IMR-90 (cell line): ENCODE data around the gene ADAM12. TPM values are rescaled to one million over a fixed set of nuclear protein-coding genes. Genes with fewer than 3 reads are reported as not detected.

Experiments
- ATAC-seq: fragments of 200-7000 bp; cut with Tn5 transposase; 2 replicates; pipeline ENCODE4 v1.9.1; 2020; ENCODE audit warnings: low read depth, mild to moderate bottlenecking, moderate library complexity
- BruUV-seq: library from RNA; stranded (reverse); fragments of 400-500 nt; replicated peaks from 2 replicates; lab custom pipeline; 2021; lab: Mats Ljungman, UMichigan
- CTCF ChIA-PET: fragments of 300-600 bp; formaldehyde crosslinking; extraction: SDS; loops from one replicate; lab custom pipeline; 2021; ENCODE audit warnings: antibody characterized with exemption; lab: Yijun Ruan, JAX
- POLR2A ChIA-PET: fragments of 300-600 bp; sonication (Branson Sonifier 250); formaldehyde crosslinking; loops from one replicate; lab custom pipeline; 2022; ENCODE audit warnings: antibody characterized with exemption; ENCODE audit not compliant: unreplicated experiment; lab: Charles Lee
- DNase-seq: peaks from one replicate; pipeline ENCODE4 v3.0.0; 2013
- H2AFZ ChIP-seq: replicated peaks from 2 replicates; pipeline ENCODE3; 2013; ENCODE audit warnings: low read length, mild to moderate bottlenecking; ENCODE audit not compliant: poor library complexity
- H2AK5ac ChIP-seq: 2 replicates; pipeline ENCODE4 v1.6.1; 2013; ENCODE audit warnings: low read depth, low read length, inconsistent platforms
- H2AK9ac ChIP-seq: replicated peaks from 2 replicates; pipeline ENCODE3; 2013; ENCODE audit warnings: mild to moderate bottlenecking, low read depth, low read length, moderate library complexity; ENCODE audit not compliant: poor library complexity
- H2BK120ac ChIP-seq: 2 replicates; pipeline ENCODE4 v1.6.1; 2013; ENCODE audit warnings: low read depth, low read length, inconsistent platforms
- H2BK15ac ChIP-seq: 3 replicates; pipeline ENCODE4 v1.6.1; 2013; ENCODE audit warnings: low read depth, low read length, inconsistent platforms
- H2BK20ac ChIP-seq: 2 replicates; pipeline ENCODE4 v1.6.1; 2013; ENCODE audit warnings: low read depth, mild to moderate bottlenecking, inconsistent platforms, low read length, moderate library complexity
- H2BK5ac ChIP-seq: 2 replicates; pipeline ENCODE4 v1.6.1; 2013; ENCODE audit warnings: mild to moderate bottlenecking, low read depth, low read length, inconsistent platforms; ENCODE audit not compliant: poor library complexity, severe bottlenecking
- H3K14ac ChIP-seq: replicated peaks from 2 replicates; pipeline ENCODE4 v1.6.1; 2013; ENCODE audit warnings: low read depth, low read length, inconsistent platforms
- H3K18ac ChIP-seq: 2 replicates; pipeline ENCODE4 v1.6.1; 2013; ENCODE audit warnings: low read depth, low read length, control low read depth
- H3K23ac ChIP-seq: 2 replicates; pipeline ENCODE4 v1.6.1; 2013; ENCODE audit warnings: low read depth, low read length, inconsistent platforms
- H3K27ac ChIP-seq: 2 replicates; pipeline ENCODE4 v1.5.1; 2013; ENCODE audit warnings: mild to moderate bottlenecking, control low read depth, low read length; ENCODE audit not compliant: insufficient read depth
- H3K27me3 ChIP-seq: 2 replicates; pipeline ENCODE4 v1.6.1; 2013; ENCODE audit warnings: low read length; ENCODE audit not compliant: control insufficient read depth, insufficient read depth
- H3K36me3 ChIP-seq: 2 replicates; pipeline ENCODE4 v1.6.1; 2013; ENCODE audit warnings: low read length, mixed read lengths; ENCODE audit not compliant: control insufficient read depth, insufficient read depth
- H3K4ac ChIP-seq: 2 replicates; pipeline ENCODE4 v1.6.1; 2013; ENCODE audit warnings: low read depth, low read length, inconsistent platforms
- H3K4me1 ChIP-seq: 2 replicates; pipeline ENCODE4 v1.6.1; 2013; ENCODE audit warnings: low read length, mixed read lengths; ENCODE audit not compliant: control insufficient read depth, insufficient read depth
- H3K4me2 ChIP-seq: 2 replicates; pipeline ENCODE4 v1.6.1; 2013; ENCODE audit warnings: low read depth, mild to moderate bottlenecking, control low read depth, low read length, moderate library complexity
- H3K4me3 ChIP-seq: 2 replicates; pipeline ENCODE4 v1.5.1; 2013; ENCODE audit warnings: low read depth, mild to moderate bottlenecking, control low read depth, low read length, moderate library complexity; ENCODE audit not compliant: insufficient read depth
- H3K56ac ChIP-seq: 2 replicates; pipeline ENCODE4 v1.6.1; 2013; ENCODE audit warnings: low read length, inconsistent platforms; ENCODE audit not compliant: insufficient read depth; ENCODE audit errors: extremely low read depth
- H3K79me1 ChIP-seq, 2 experiments: 2 replicates each; pipeline ENCODE4 v1.6.1; 2013; ENCODE audit warnings: low read length in 2 of 2, inconsistent platforms in 1 of 2, low read depth in 1 of 2
- H3K9ac ChIP-seq: 2 replicates; pipeline ENCODE4 v1.6.1; 2013; ENCODE audit warnings: low read depth, low read length, control low read depth
- H3K9me1 ChIP-seq: 2 replicates; pipeline ENCODE4 v1.6.1; 2013; ENCODE audit warnings: low read length, inconsistent platforms; ENCODE audit not compliant: insufficient read depth
- H3K9me3 ChIP-seq: 2 replicates; pipeline ENCODE4 v1.6.1; 2013; ENCODE audit warnings: low read length; ENCODE audit not compliant: control insufficient read depth, insufficient read depth
- H4K20me1 ChIP-seq: 2 replicates; pipeline ENCODE4 v1.6.1; 2013; ENCODE audit warnings: low read length, inconsistent platforms; ENCODE audit not compliant: insufficient read depth
- H4K5ac ChIP-seq: 2 replicates; pipeline ENCODE4 v1.6.1; 2013; ENCODE audit warnings: mild to moderate bottlenecking, low read depth, low read length, control low read depth
- H4K8ac ChIP-seq, 2 experiments: 2 replicates each; pipeline ENCODE4 v1.6.1; 2013; ENCODE audit warnings: low read depth in 2 of 2, low read length in 2 of 2, control low read depth in 1 of 2, inconsistent platforms in 1 of 2
- H4K91ac ChIP-seq: 2 replicates; pipeline ENCODE4 v1.6.1; 2013; ENCODE audit warnings: low read depth, low read length, inconsistent platforms; ENCODE audit not compliant: insufficient read depth
- SMC3 ChIP-seq: fragments of 150-350 bp; IDR thresholded peaks from 2 replicates; pipeline ENCODE4 v1.6.1; 2016; ENCODE audit warnings: low read depth, mild to moderate bottlenecking, antibody characterized with exemption, low read length, moderate library complexity
- WGBS, 2 experiments: methylation state at CpG; one replicate each; pipeline versions ENCODE4 v1.1.5 to v1.1.7; 2013; ENCODE audit warnings: missing lambda C conversion rate in 2 of 2; ENCODE audit not compliant: insufficient read length in 1 of 2; ENCODE audit errors: extremely low coverage in 2 of 2; 5-methylcytosine and 5-hydroxymethylcytosine counted together
- dilution Hi-C: fragments of 300-500 bp; cut with HindIII; formaldehyde crosslinking; loops from one replicate; pipeline ENCODE4 v1.14.3; 2018; ENCODE audit warnings: low sequenced_read_pairs; ENCODE audit not compliant: unreplicated experiment
- in situ Hi-C: fragments of 300-500 bp; cut with MboI; formaldehyde crosslinking; loops from 3 replicates; pipeline ENCODE4 v1.14.3; 2019; ENCODE audit warnings: low sequenced_read_pairs, inconsistent platforms, mixed read lengths
- intact Hi-C: fragments of 100-400 bp; cut with micrococcal nuclease; formaldehyde crosslinking; loops from 2 replicates; pipeline ENCODE4 v1.10.0; 2022
- polyA plus RNA-seq, 3 experiments: library from polyadenylated mRNA; depleted of rRNA; stranded (reverse); fragments of >200 nt; gene quantifications; 2 replicates each; pipeline ENCODE4 v1.2.3, GENCODE V29; 2012; ENCODE audit warnings: low replicate concordance in 1 of 3
- total RNA-seq: library from RNA; depleted of rRNA; stranded (reverse); fragments of >200 nt; gene quantifications from 2 replicates; pipeline ENCODE4 v1.2.3, GENCODE V29; 2012

Gene ADAM12
- total and polyA plus RNA-seq, 2 of the 4 experiments (the other 2 are of a cell fraction), result 9.6 to 10.2 TPM

GRCh38 chr10:126218778-126219649 lies 169.3 kb downstream of the ADAM12 start:
- Histone ChIP-seq H3K9ac (no peak overlapping the region), H2AK5ac (no peak overlapping the region), H3K27me3 (no peaks in the 10 kb centered on the region), H2BK120ac (no peak overlapping the region), H3K4me3 (no peak overlapping the region), H3K4me1 (no peaks in the 10 kb centered on the region; the same call in 1 of the 2 replicates), H3K4ac (no peak overlapping the region), H3K9me1 (no peaks in the 10 kb centered on the region), H3K14ac (no peak overlapping the region), H3K56ac (no peak overlapping the region), H3K36me3 (no peaks in the 10 kb centered on the region), H3K79me1 (no peaks in the 10 kb centered on the region), H3K23ac (no peak overlapping the region), H4K91ac (no peak overlapping the region), H3K18ac (no peak overlapping the region), H3K9me3 (no peaks in the 10 kb centered on the region), H2AFZ (no peak overlapping the region), H4K20me1 (no peaks in the 10 kb centered on the region), H3K27ac (no peak overlapping the region), H2BK20ac (no peak overlapping the region), H2BK5ac (no peak overlapping the region), H4K8ac (no peak overlapping the region), H2BK15ac (no peak overlapping the region), H2AK9ac (no peak overlapping the region), H3K4me2 (no peak overlapping the region), H4K5ac (no peak overlapping the region)
- no TSS peak for BruUV-seq
- CTCF ChIA-PET, result no interaction called here
- dilution Hi-C loops (no loop called here), in situ Hi-C loops (no loop called here), intact Hi-C loops (no loop called here)
- no peak for DNase-seq
- no peak for TF ChIP-seq SMC3
- ATAC-seq, result no peak
- POLR2A ChIA-PET, result no interaction called here
- WGBS, 2 experiments, result 77% methylated on average over 5 of the region's 13 CpGs; no CpG with 5 or more reads in 1 of the 2 experiments
